MM.1S (cell line): Measurements from ENCODE around the gene GPSM1.

Experiments used
- DNase-seq: peaks from one replicate; pipeline ENCODE4 v3.0.0-alpha.2; 2015
- H2AFZ ChIP-seq: fragments of 300-600 bp; sonication (generic); 2 replicates; pipeline ENCODE4 v1.6.0; 2016; ENCODE audit warnings: antibody characterized with exemption, low read length
- H3F3A ChIP-seq: fragments of 300-600 bp; sonication (generic); 2 replicates; pipeline ENCODE4 v1.6.1; 2016; ENCODE audit warnings: mild to moderate bottlenecking, antibody characterized with exemption, low read length, moderate library complexity, mixed read lengths; ENCODE audit not compliant: insufficient read depth
- H3K27ac ChIP-seq: fragments of 300-600 bp; sonication (generic); 2 replicates; pipeline ENCODE4 v1.5.1; 2016; ENCODE audit warnings: mild to moderate bottlenecking, low read length
- H3K27me3 ChIP-seq: fragments of 300-600 bp; sonication (generic); replicated peaks from 2 replicates; pipeline ENCODE4 v1.6.0; 2016; ENCODE audit warnings: low read length; ENCODE audit not compliant: insufficient read depth
- H3K36me3 ChIP-seq: fragments of 300-600 bp; sonication (generic); replicated peaks from 2 replicates; pipeline ENCODE4 v1.6.1; 2016; ENCODE audit warnings: mild to moderate bottlenecking, low read length, mixed read lengths; ENCODE audit not compliant: insufficient read depth
- H3K4me1 ChIP-seq: fragments of 300-600 bp; sonication (generic); 2 replicates; pipeline ENCODE4 v1.6.1; 2016; ENCODE audit warnings: low read length, mixed read lengths
- H3K4me2 ChIP-seq: fragments of 300-600 bp; sonication (generic); 2 replicates; pipeline ENCODE4 v1.6.0; 2016; ENCODE audit warnings: low read depth, low read length
- H3K4me3 ChIP-seq: fragments of 300-600 bp; sonication (generic); 2 replicates; pipeline ENCODE4 v1.5.1; 2016; ENCODE audit warnings: low read length, mixed read lengths
- H3K79me2 ChIP-seq: fragments of 300-600 bp; sonication (generic); 2 replicates; pipeline ENCODE4 v1.6.1; 2016; ENCODE audit warnings: mixed run types, low read length, mixed read lengths
- H3K9ac ChIP-seq: fragments of 300-600 bp; sonication (generic); 2 replicates; pipeline ENCODE4 v1.6.1; 2016; ENCODE audit warnings: low read length, mixed read lengths
- H3K9me2 ChIP-seq: fragments of 300-600 bp; sonication (generic); replicated peaks from 2 replicates; pipeline ENCODE4 v1.6.1; 2016; ENCODE audit warnings: mild to moderate bottlenecking, low read length, mixed read lengths; ENCODE audit not compliant: insufficient read depth
- H3K9me3 ChIP-seq: fragments of 300-600 bp; sonication (generic); replicated peaks from 2 replicates; pipeline ENCODE4 v1.6.1; 2016; ENCODE audit warnings: mild to moderate bottlenecking, low read length, mixed read lengths; ENCODE audit not compliant: insufficient read depth
- H4K20me1 ChIP-seq: fragments of 300-600 bp; sonication (generic); 2 replicates; pipeline ENCODE4 v1.6.1; 2016; ENCODE audit warnings: mild to moderate bottlenecking, low read length, moderate library complexity, mixed read lengths; ENCODE audit not compliant: insufficient read depth
- CTCF ChIP-seq: fragments of 300-600 bp; sonication (generic); IDR thresholded peaks from 2 replicates; pipeline ENCODE4 v1.5.1; 2016; ENCODE audit warnings: antibody characterized with exemption, low read length, mixed read lengths
- EZH2 ChIP-seq: fragments of 300-600 bp; sonication (generic); optimal IDR thresholded peaks from 2 replicates; pipeline ENCODE3; 2017; ENCODE audit warnings: low read depth, mild to moderate bottlenecking, antibody characterized with exemption, low read length, mixed read lengths
- EZH2phosphoT487 ChIP-seq: fragments of 300-600 bp; sonication (generic); IDR thresholded peaks from 2 replicates; pipeline ENCODE4 v1.6.1; 2018; ENCODE audit warnings: antibody characterized with exemption, low read length

GPSM1 gene

GRCh38 chr9:136342181-136343120 is 15.1 kb downstream of the GPSM1 start:
- Histone ChIP-seq H3K79me2 (no peaks in the 10 kb centered on the region), H4K20me1 (no peaks in the 10 kb centered on the region), H2AFZ (no peak overlapping the region)

GRCh38 chr9:136343121-136343883 is 16.0 kb downstream of the GPSM1 start:
- H3K4me3 ChIP-seq: no peak overlapping the region
- TF ChIP-seq EZH2phosphoT487 (no peak), CTCF (no peak), EZH2 (no peak)
- H3K4me1 ChIP-seq: no peaks in the 10 kb centered on the region
- no peaks in the 10 kb centered on the region for H3K9me2 ChIP-seq
- H3K27ac ChIP-seq: no peak overlapping the region
- no peaks in the 10 kb centered on the region for H4K20me1 ChIP-seq
- H3F3A ChIP-seq: no peaks in the 10 kb centered on the region
- H3K4me2 ChIP-seq: no peak overlapping the region
- H3K9ac ChIP-seq: no peak overlapping the region
- H3K79me2 ChIP-seq: no peaks in the 10 kb centered on the region
- no peak for DNase-seq
- no peaks in the 10 kb centered on the region for H3K9me3 ChIP-seq
- H3K36me3 ChIP-seq: no peaks in the 10 kb centered on the region
- peaks cover 94% of the 10 kb centered on the region for H3K27me3 ChIP-seq
- H2AFZ ChIP-seq: no peak overlapping the region

More at GRCh38 chr9:136342181-136343120, 15.1 kb downstream of the GPSM1 start:
- Histone ChIP-seq H3K4me2 (no peak overlapping the region), H3K9me3 (no peaks in the 10 kb centered on the region), H3K4me3 (no peak overlapping the region), H3K9ac (no peak overlapping the region), H3K27me3 (peaks cover 94% of the 10 kb centered on the region), H3K36me3 (no peaks in the 10 kb centered on the region), H3F3A (no peaks in the 10 kb centered on the region), H3K27ac (no peak overlapping the region), H3K9me2 (no peaks in the 10 kb centered on the region), H3K4me1 (no peaks in the 10 kb centered on the region)
- no peak for DNase-seq
- TF ChIP-seq CTCF: no peak
- no peak for TF ChIP-seq EZH2phosphoT487
- TF ChIP-seq EZH2: no peak

- no peak for DNase-seq
- no peak for TF ChIP-seq EZH2
- no peak for TF ChIP-seq CTCF
- TF ChIP-seq EZH2phosphoT487: no peak
- Histone ChIP-seq H3K27me3 (peaks cover 94% of the 10 kb centered on the region), H3F3A (no peaks in the 10 kb centered on the region), H3K27ac (no peak overlapping the region), H3K9me2 (no peaks in the 10 kb centered on the region), H3K4me3 (no peak overlapping the region), H3K79me2 (no peaks in the 10 kb centered on the region), H3K4me2 (no peak overlapping the region), H4K20me1 (no peaks in the 10 kb centered on the region), H3K9me3 (no peaks in the 10 kb centered on the region), H2AFZ (no peak overlapping the region), H3K4me1 (no peaks in the 10 kb centered on the region), H3K9ac (no peak overlapping the region), H3K36me3 (no peaks in the 10 kb centered on the region)
Observed at GRCh38 chr9:136343884-136344269, 16.5 kb downstream of the GPSM1 start.
